ENCODE data around the gene SYPL2. TPM values are rescaled to one million over a fixed set of nuclear protein-coding genes. Genes with fewer than 3 reads are reported as not detected.

Gene SYPL2
- total RNA-seq, 1 experiment from 2014 or later, result 2.5 TPM

GRCh38 chr1:109517337-109517736 lies 51.0 kb downstream of the SYPL2 start:
- no peak overlapping the region for H3K4ac ChIP-seq (ENCODE audit: low read depth, low read length)
- Mint-ChIP-seq H3K4me1 (peaks cover 0 to 3% of the 10 kb centered on the region in 2 experiments; a peak in 1 of 4 replicates), H3K27ac (no peak overlapping the region), H3K4me3 (no peak overlapping the region), H3K36me3 (ENCODE audit: insufficient read depth in 1 of 3, low read depth in 3 of 3) (no peaks in the 10 kb centered on the region), H3K9me3 (no peaks in the 10 kb centered on the region), H3K27me3 (ENCODE audit: low read depth) (peaks cover 29% of the 10 kb centered on the region)
- H3K23me2 ChIP-seq (ENCODE audit: insufficient read length, low read depth, low read length, poor library complexity, severe bottlenecking), result no peaks in the 10 kb centered on the region
- H4K20me1 ChIP-seq (ENCODE audit: control insufficient read depth, insufficient read depth, insufficient read length), result no peaks in the 10 kb centered on the region
- H3K27ac ChIP-seq (ENCODE audit: insufficient read length, low read depth, low read length), result no peak overlapping the region
- no peak for DNase-seq
- no peak overlapping the region for H2AFZ ChIP-seq (ENCODE audit: low read length)
- H3K9me3 ChIP-seq (ENCODE audit: control insufficient read depth, low read depth, low read length), result no peaks in the 10 kb centered on the region
- H3K4me2 ChIP-seq (ENCODE audit: insufficient read depth, insufficient read length, low read length), result no peak overlapping the region
- no peak overlapping the region for H3T11ph ChIP-seq (ENCODE audit: low read length)
- no peak overlapping the region for H2BK5ac ChIP-seq (ENCODE audit: insufficient read length, low read length)
- H3K9ac ChIP-seq (ENCODE audit: extremely low read depth, insufficient read length, low read length), result no peak overlapping the region
- H2AK5ac ChIP-seq (ENCODE audit: insufficient read length, low read length), result no peak overlapping the region
- no peak overlapping the region for H3K23ac ChIP-seq (ENCODE audit: insufficient read length, low read depth, low read length)
- no peak overlapping the region for H4K91ac ChIP-seq (ENCODE audit: insufficient read length, low read depth, low read length)
- TF ChIP-seq CTCF (conservative IDR thresholded peaks at IDR 0.05), result no peak
- H2BK15ac ChIP-seq (ENCODE audit: low read depth, low read length), result no peak overlapping the region
- H3K14ac ChIP-seq (ENCODE audit: insufficient read depth, low read length), result no peak overlapping the region
- no peak overlapping the region for H2BK120ac ChIP-seq (ENCODE audit: low read depth, low read length, poor library complexity, severe bottlenecking)
- no peak overlapping the region for H2BK20ac ChIP-seq (ENCODE audit: low read depth, low read length, poor library complexity, severe bottlenecking)
- H3K79me2 ChIP-seq (ENCODE audit: insufficient read depth, low read length), result no peaks in the 10 kb centered on the region
- no peak overlapping the region for H2BK12ac ChIP-seq (ENCODE audit: insufficient read length, low read depth, low read length)
- H3K27me3 ChIP-seq (ENCODE audit: insufficient read depth, low read length), result no peaks in the 10 kb centered on the region
- H3K56ac ChIP-seq (ENCODE audit: insufficient read length, low read depth, low read length), result no peak overlapping the region
- no peak overlapping the region for H3K18ac ChIP-seq (ENCODE audit: insufficient read length, low read depth, low read length)
- H4K5ac ChIP-seq (ENCODE audit: insufficient read length, low read depth, low read length), result no peak overlapping the region
- H3K79me1 ChIP-seq (ENCODE audit: insufficient read depth, low read depth, low read length, poor library complexity, severe bottlenecking), result no peaks in the 10 kb centered on the region
- H3K4me1 ChIP-seq (ENCODE audit: insufficient read depth, low read length), result no peaks in the 10 kb centered on the region
- no CpG with 5 or more reads among the region's 5 CpGs for WGBS (ENCODE audit: extremely low coverage, insufficient read length, low lambda C conversion rate)
- no peak overlapping the region for H4K8ac ChIP-seq (replicated peaks; ENCODE audit: insufficient read length, low read depth, low read length)
